Thyroid gland (tissue), 4 donors: Measurements from ENCODE around the gene FGD3. TPM values are rescaled to one million over a fixed set of nuclear protein-coding genes. Genes with fewer than 3 reads are reported as not detected.

ENCODE experiments used
- DNase-seq, 2 donors: peaks; one replicate each; pipeline ENCODE4 v3.0.0-alpha.2; 2019
- H3K27ac ChIP-seq, 3 donors: fragments of 200-600 bp; sonication (generic); 1 replicate in 2 of 3; 2 replicates in 1 of 3; pipeline ENCODE4 v1.5.1; 2016 to 2019; ENCODE audit warnings: mild to moderate bottlenecking in 1 of 3, moderate library complexity in 1 of 3
- H3K27me3 ChIP-seq: fragments of 200-600 bp; sonication (generic); one replicate; pipeline ENCODE4 v1.5.1; 2019
- H3K36me3 ChIP-seq, 2 donors: fragments of 200-600 bp; sonication (generic); one replicate each; pipeline ENCODE4 v1.5.1; 2016 to 2019
- H3K4me1 ChIP-seq, 2 donors: fragments of 200-600 bp; sonication (generic); one replicate each; pipeline ENCODE4 v1.5.1; 2017 to 2019
- H3K4me3 ChIP-seq, 3 donors: fragments of 200-600 bp; sonication (generic); replicated peaks in 1 of 3; 1 replicate in 2 of 3; 2 replicates in 1 of 3; pipeline ENCODE4 v1.5.1; 2016; ENCODE audit warnings: mild to moderate bottlenecking in 1 of 3
- H3K9me3 ChIP-seq: fragments of 200-600 bp; sonication (generic); one replicate; pipeline ENCODE4 v1.5.1; 2017
- CTCF ChIP-seq, 6 experiments: fragments of 200-600 bp in 3 of 6; fragments of 450-650 bp in 3 of 6; sonication (generic) in 3 of 6; IDR thresholded peaks; one replicate each; pipeline ENCODE4 v1.5.1; 2016 to 2019; ENCODE audit warnings: antibody characterized with exemption in 6 of 6, mild to moderate bottlenecking in 2 of 6, inconsistent platforms in 1 of 6, moderate library complexity in 1 of 6
- POLR2A ChIP-seq, 2 donors: fragments of 450-650 bp; IDR thresholded peaks; one replicate each; pipeline ENCODE4 v1.6.1; 2017; ENCODE audit warnings: antibody characterized with exemption in 2 of 2, mild to moderate bottlenecking in 2 of 2, moderate library complexity in 1 of 2
- WGBS, 2 donors: methylation state at CpG; one replicate each; pipeline ENCODE4 v1.1.5; 2017; 5-methylcytosine and 5-hydroxymethylcytosine counted together
- intact Hi-C: fragments of 100-400 bp; cut with DNase I; formaldehyde crosslinking; loops from one replicate; pipeline ENCODE4 v1.15.1; 2023
- total RNA-seq, 4 donors: library from RNA; depleted of rRNA; stranded (reverse); fragments of >200 nt; gene quantifications; one replicate each; pipeline ENCODE4 v1.2.3, GENCODE V29; 2016

FGD3 gene
- total RNA-seq, 4 donors from 2014 or later, result 5.2 to 6.6 (median 5.6) TPM

- Histone ChIP-seq H3K4me3 (no peak overlapping the region), H3K4me1 (peaks cover 4 to 5% of the 10 kb centered on the region in 2 donors), H3K36me3 (no peaks in the 10 kb centered on the region), H3K27ac (no peak overlapping the region), H3K9me3 (no peaks in the 10 kb centered on the region), H3K27me3 (no peaks in the 10 kb centered on the region)
- intact Hi-C loops, result no loop called here
- WGBS, 2 donors, result 74 to 86% methylated on average over 12 to 15 of the region's 15 CpGs
- no peak for DNase-seq
- TF ChIP-seq CTCF (IDR thresholded peaks at IDR 0.05), result no peak
- TF ChIP-seq POLR2A (IDR thresholded peaks at IDR 0.05), result no peak
Observed at GRCh38 chr9:93065135-93065720, 117.9 kb downstream of the FGD3 start.

- H3K4me1 ChIP-seq, result peaks cover 0 to 5% of the 10 kb centered on the region in 2 donors
- no peak overlapping the region for H3K27ac ChIP-seq
- no peaks in the 10 kb centered on the region for H3K9me3 ChIP-seq
- TF ChIP-seq CTCF (IDR thresholded peaks at IDR 0.05) (no peak), POLR2A (IDR thresholded peaks at IDR 0.05) (no peak)
- no peaks in the 10 kb centered on the region for H3K27me3 ChIP-seq
- no peaks in the 10 kb centered on the region for H3K36me3 ChIP-seq
- intact Hi-C loops, result no loop called here
- no peak overlapping the region for H3K4me3 ChIP-seq
- DNase-seq, result no peak
- WGBS, 2 donors, result 80 to 84% methylated on average over 3 of the region's 3 CpGs
Observed at GRCh38 chr9:93066978-93067603, 119.8 kb downstream of the FGD3 start.

- intact Hi-C loops, result no loop called here
- WGBS, 2 donors, result 95 to 97% methylated on average over 4 of the region's 4 CpGs
- H3K9me3 ChIP-seq, result no peaks in the 10 kb centered on the region
- H3K27me3 ChIP-seq, result no peaks in the 10 kb centered on the region
- no peak overlapping the region for H3K4me3 ChIP-seq
- H3K27ac ChIP-seq, result no peak overlapping the region
- DNase-seq, result no peak
- H3K4me1 ChIP-seq, result no peaks in the 10 kb centered on the region
- TF ChIP-seq CTCF (IDR thresholded peaks at IDR 0.05) (no peak), POLR2A (IDR thresholded peaks at IDR 0.05) (no peak)
- no peaks in the 10 kb centered on the region for H3K36me3 ChIP-seq
Observed at GRCh38 chr9:93068956-93069355, 121.6 kb downstream of the FGD3 start.

- Histone ChIP-seq H3K4me3 (no peak overlapping the region), H3K27ac (no peak overlapping the region), H3K36me3 (no peaks in the 10 kb centered on the region), H3K9me3 (no peaks in the 10 kb centered on the region), H3K27me3 (no peaks in the 10 kb centered on the region), H3K4me1 (no peaks in the 10 kb centered on the region)
- intact Hi-C loops, result no loop called here
- WGBS, 2 donors, result 84 to 91% methylated on average over 7 of the region's 7 CpGs
- no peak for DNase-seq
- TF ChIP-seq POLR2A (IDR thresholded peaks at IDR 0.05) (no peak), CTCF (IDR thresholded peaks at IDR 0.05) (no peak)
Observed at GRCh38 chr9:93071464-93071863, 124.1 kb downstream of the FGD3 start.

- H3K9me3 ChIP-seq, result no peaks in the 10 kb centered on the region
- intact Hi-C loops, result no loop called here
- no peaks in the 10 kb centered on the region for H3K4me1 ChIP-seq
- WGBS, 2 donors, result 59 to 61% methylated on average over 5 of the region's 5 CpGs
- H3K27me3 ChIP-seq, result no peaks in the 10 kb centered on the region
- TF ChIP-seq CTCF (IDR thresholded peaks at IDR 0.05), result no peak
- TF ChIP-seq POLR2A (IDR thresholded peaks at IDR 0.05), result no peak
- no peaks in the 10 kb centered on the region for H3K36me3 ChIP-seq
- H3K4me3 ChIP-seq, result no peak overlapping the region
- H3K27ac ChIP-seq, result no peak overlapping the region
- DNase-seq, result no peak
Observed at GRCh38 chr9:93072383-93072795, 125.1 kb downstream of the FGD3 start.
